IMR-90 (cell line): ENCODE data around the gene CD2BP2. TPM values are rescaled to one million over a fixed set of nuclear protein-coding genes. Genes with fewer than 3 reads are reported as not detected.

ENCODE experiments used
- ATAC-seq: fragments of 200-7000 bp; cut with Tn5 transposase; 2 replicates; pipeline ENCODE4 v1.9.1; 2020; ENCODE audit warnings: low read depth, mild to moderate bottlenecking, moderate library complexity
- BruUV-seq: library from RNA; stranded (reverse); fragments of 400-500 nt; replicated peaks from 2 replicates; lab custom pipeline; 2021; lab: Mats Ljungman, UMichigan
- CTCF ChIA-PET: fragments of 300-600 bp; formaldehyde crosslinking; extraction: SDS; loops from one replicate; lab custom pipeline; 2021; ENCODE audit warnings: antibody characterized with exemption; lab: Yijun Ruan, JAX
- POLR2A ChIA-PET: fragments of 300-600 bp; sonication (Branson Sonifier 250); formaldehyde crosslinking; loops from one replicate; lab custom pipeline; 2022; ENCODE audit warnings: antibody characterized with exemption; ENCODE audit not compliant: unreplicated experiment; lab: Charles Lee
- DNase-seq: peaks from one replicate; pipeline ENCODE4 v3.0.0; 2013
- H2AFZ ChIP-seq: replicated peaks from 2 replicates; pipeline ENCODE3; 2013; ENCODE audit warnings: low read length, mild to moderate bottlenecking; ENCODE audit not compliant: poor library complexity
- H2AK5ac ChIP-seq: 2 replicates; pipeline ENCODE4 v1.6.1; 2013; ENCODE audit warnings: low read depth, low read length, inconsistent platforms
- H2AK9ac ChIP-seq: replicated peaks from 2 replicates; pipeline ENCODE3; 2013; ENCODE audit warnings: mild to moderate bottlenecking, low read depth, low read length, moderate library complexity; ENCODE audit not compliant: poor library complexity
- H2BK120ac ChIP-seq: 2 replicates; pipeline ENCODE4 v1.6.1; 2013; ENCODE audit warnings: low read depth, low read length, inconsistent platforms
- H2BK15ac ChIP-seq: 3 replicates; pipeline ENCODE4 v1.6.1; 2013; ENCODE audit warnings: low read depth, low read length, inconsistent platforms
- H2BK20ac ChIP-seq: 2 replicates; pipeline ENCODE4 v1.6.1; 2013; ENCODE audit warnings: low read depth, mild to moderate bottlenecking, inconsistent platforms, low read length, moderate library complexity
- H2BK5ac ChIP-seq: 2 replicates; pipeline ENCODE4 v1.6.1; 2013; ENCODE audit warnings: mild to moderate bottlenecking, low read depth, low read length, inconsistent platforms; ENCODE audit not compliant: poor library complexity, severe bottlenecking
- H3K14ac ChIP-seq: replicated peaks from 2 replicates; pipeline ENCODE4 v1.6.1; 2013; ENCODE audit warnings: low read depth, low read length, inconsistent platforms
- H3K18ac ChIP-seq: 2 replicates; pipeline ENCODE4 v1.6.1; 2013; ENCODE audit warnings: low read depth, low read length, control low read depth
- H3K23ac ChIP-seq: 2 replicates; pipeline ENCODE4 v1.6.1; 2013; ENCODE audit warnings: low read depth, low read length, inconsistent platforms
- H3K27ac ChIP-seq: 2 replicates; pipeline ENCODE4 v1.5.1; 2013; ENCODE audit warnings: mild to moderate bottlenecking, control low read depth, low read length; ENCODE audit not compliant: insufficient read depth
- H3K27me3 ChIP-seq: 2 replicates; pipeline ENCODE4 v1.6.1; 2013; ENCODE audit warnings: low read length; ENCODE audit not compliant: control insufficient read depth, insufficient read depth
- H3K36me3 ChIP-seq: 2 replicates; pipeline ENCODE4 v1.6.1; 2013; ENCODE audit warnings: low read length, mixed read lengths; ENCODE audit not compliant: control insufficient read depth, insufficient read depth
- H3K4ac ChIP-seq: 2 replicates; pipeline ENCODE4 v1.6.1; 2013; ENCODE audit warnings: low read depth, low read length, inconsistent platforms
- H3K4me1 ChIP-seq: 2 replicates; pipeline ENCODE4 v1.6.1; 2013; ENCODE audit warnings: low read length, mixed read lengths; ENCODE audit not compliant: control insufficient read depth, insufficient read depth
- H3K4me2 ChIP-seq: 2 replicates; pipeline ENCODE4 v1.6.1; 2013; ENCODE audit warnings: low read depth, mild to moderate bottlenecking, control low read depth, low read length, moderate library complexity
- H3K4me3 ChIP-seq: 2 replicates; pipeline ENCODE4 v1.5.1; 2013; ENCODE audit warnings: low read depth, mild to moderate bottlenecking, control low read depth, low read length, moderate library complexity; ENCODE audit not compliant: insufficient read depth
- H3K56ac ChIP-seq: 2 replicates; pipeline ENCODE4 v1.6.1; 2013; ENCODE audit warnings: low read length, inconsistent platforms; ENCODE audit not compliant: insufficient read depth; ENCODE audit errors: extremely low read depth
- H3K79me1 ChIP-seq, 2 experiments: 2 replicates each; pipeline ENCODE4 v1.6.1; 2013; ENCODE audit warnings: low read length in 2 of 2, inconsistent platforms in 1 of 2, low read depth in 1 of 2
- H3K9ac ChIP-seq: 2 replicates; pipeline ENCODE4 v1.6.1; 2013; ENCODE audit warnings: low read depth, low read length, control low read depth
- H3K9me1 ChIP-seq: 2 replicates; pipeline ENCODE4 v1.6.1; 2013; ENCODE audit warnings: low read length, inconsistent platforms; ENCODE audit not compliant: insufficient read depth
- H3K9me3 ChIP-seq: 2 replicates; pipeline ENCODE4 v1.6.1; 2013; ENCODE audit warnings: low read length; ENCODE audit not compliant: control insufficient read depth, insufficient read depth
- H4K20me1 ChIP-seq: 2 replicates; pipeline ENCODE4 v1.6.1; 2013; ENCODE audit warnings: low read length, inconsistent platforms; ENCODE audit not compliant: insufficient read depth
- H4K5ac ChIP-seq: 2 replicates; pipeline ENCODE4 v1.6.1; 2013; ENCODE audit warnings: mild to moderate bottlenecking, low read depth, low read length, control low read depth
- H4K8ac ChIP-seq, 2 experiments: 2 replicates each; pipeline ENCODE4 v1.6.1; 2013; ENCODE audit warnings: low read depth in 2 of 2, low read length in 2 of 2, control low read depth in 1 of 2, inconsistent platforms in 1 of 2
- H4K91ac ChIP-seq: 2 replicates; pipeline ENCODE4 v1.6.1; 2013; ENCODE audit warnings: low read depth, low read length, inconsistent platforms; ENCODE audit not compliant: insufficient read depth
- BHLHE40 ChIP-seq: fragments of 150-350 bp; IDR thresholded peaks from 2 replicates; pipeline ENCODE4 v1.6.1; 2016; ENCODE audit warnings: mild to moderate bottlenecking, low read depth, low read length
- CEBPB ChIP-seq: IDR thresholded peaks from 2 replicates; pipeline ENCODE4 v1.6.1; 2012; ENCODE audit warnings: low read depth, low read length, improper control_type of control experiment
- CHD1 ChIP-seq: IDR thresholded peaks from 2 replicates; pipeline ENCODE4 v1.6.1; 2012; ENCODE audit warnings: low read depth, low read length, improper control_type of control experiment
- FOS ChIP-seq: fragments of 150-350 bp; IDR thresholded peaks from 2 replicates; pipeline ENCODE4 v1.6.1; 2016; ENCODE audit warnings: low read depth, low read length
- MAZ ChIP-seq: IDR thresholded peaks from 2 replicates; pipeline ENCODE4 v1.6.1; 2012; ENCODE audit warnings: low read depth, mild to moderate bottlenecking, low read length, improper control_type of control experiment, moderate library complexity, borderline replicate concordance
- MXI1 ChIP-seq: IDR thresholded peaks from 2 replicates; pipeline ENCODE4 v1.6.1; 2012; ENCODE audit warnings: low read depth, mild to moderate bottlenecking, low read length, moderate library complexity, borderline replicate concordance
- NFE2L2 ChIP-seq: fragments of 150-350 bp; IDR thresholded peaks from 2 replicates; pipeline ENCODE4 v1.6.1; 2016; ENCODE audit warnings: low read depth, mild to moderate bottlenecking, low read length
- POLR2A ChIP-seq: IDR thresholded peaks from 2 replicates; pipeline ENCODE4 v1.6.1; 2012; ENCODE audit warnings: mild to moderate bottlenecking, low read depth, low read length
- RAD21 ChIP-seq: IDR thresholded peaks from 2 replicates; pipeline ENCODE4 v1.6.1; 2012; ENCODE audit warnings: low read length, improper control_type of control experiment
- RCOR1 ChIP-seq: IDR thresholded peaks from 2 replicates; pipeline ENCODE4 v1.6.1; 2012; ENCODE audit warnings: mild to moderate bottlenecking, low read length, improper control_type of control experiment; ENCODE audit not compliant: insufficient replicate concordance
- RFX5 ChIP-seq: IDR thresholded peaks from 2 replicates; pipeline ENCODE4 v1.8.0; 2012; ENCODE audit warnings: low read depth, mild to moderate bottlenecking, low read length, moderate library complexity
- SMC3 ChIP-seq: fragments of 150-350 bp; IDR thresholded peaks from 2 replicates; pipeline ENCODE4 v1.6.1; 2016; ENCODE audit warnings: low read depth, mild to moderate bottlenecking, antibody characterized with exemption, low read length, moderate library complexity
- WGBS, 2 experiments: methylation state at CpG; one replicate each; pipeline versions ENCODE4 v1.1.5 to v1.1.7; 2013; ENCODE audit warnings: missing lambda C conversion rate in 2 of 2; ENCODE audit not compliant: insufficient read length in 1 of 2; ENCODE audit errors: extremely low coverage in 2 of 2; 5-methylcytosine and 5-hydroxymethylcytosine counted together
- dilution Hi-C: fragments of 300-500 bp; cut with HindIII; formaldehyde crosslinking; loops from one replicate; pipeline ENCODE4 v1.14.3; 2018; ENCODE audit warnings: low sequenced_read_pairs; ENCODE audit not compliant: unreplicated experiment
- in situ Hi-C: fragments of 300-500 bp; cut with MboI; formaldehyde crosslinking; loops from 3 replicates; pipeline ENCODE4 v1.14.3; 2019; ENCODE audit warnings: low sequenced_read_pairs, inconsistent platforms, mixed read lengths
- intact Hi-C: fragments of 100-400 bp; cut with micrococcal nuclease; formaldehyde crosslinking; loops from 2 replicates; pipeline ENCODE4 v1.10.0; 2022
- polyA plus RNA-seq, 3 experiments: library from polyadenylated mRNA; depleted of rRNA; stranded (reverse); fragments of >200 nt; gene quantifications; 2 replicates each; pipeline ENCODE4 v1.2.3, GENCODE V29; 2012; ENCODE audit warnings: low replicate concordance in 1 of 3
- total RNA-seq: library from RNA; depleted of rRNA; stranded (reverse); fragments of >200 nt; gene quantifications from 2 replicates; pipeline ENCODE4 v1.2.3, GENCODE V29; 2012
- TF ChIP-seq, protein P1 (sequence below): fragments of 150-350 bp; IDR thresholded peaks from 2 replicates; pipeline ENCODE4 v1.6.1; 2016; ENCODE audit warnings: low read depth, mild to moderate bottlenecking, low read length, moderate library complexity, borderline replicate concordance

The CD2BP2 gene
- total and polyA plus RNA-seq, 2 of the 4 experiments (the other 2 are of a cell fraction): 29.6 to 41.1 TPM

DNA sequence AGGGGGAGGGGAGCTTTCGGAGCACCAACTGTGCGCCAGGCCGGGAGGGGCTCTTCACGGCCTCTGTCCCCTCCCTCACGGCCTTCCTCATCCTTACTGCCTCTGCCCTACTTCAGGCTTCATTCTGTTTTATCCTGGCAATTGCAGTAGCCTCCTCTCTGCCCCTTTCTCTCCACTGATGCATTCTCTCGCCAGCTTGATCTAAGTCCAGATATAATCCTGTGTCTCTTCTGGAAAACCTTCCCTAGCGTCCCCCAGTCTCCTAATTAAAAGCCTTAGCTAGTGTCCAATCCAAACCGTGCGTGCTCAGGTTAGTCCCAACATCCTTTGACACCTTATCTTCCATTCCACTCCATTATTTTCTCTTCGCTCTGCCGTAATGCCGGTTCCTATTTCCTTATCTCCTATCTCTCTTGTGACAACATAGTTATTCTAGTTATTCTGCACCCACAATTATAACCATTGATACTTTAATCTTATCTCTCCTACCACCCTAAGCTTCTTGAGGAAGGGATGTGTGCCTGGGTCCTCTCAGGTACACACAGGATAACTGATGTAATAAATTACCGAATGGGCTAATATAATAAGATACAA, 41.0 kb upstream of the CD2BP2 start (continued):
- no peak for TF ChIP-seq RCOR1

DNA sequence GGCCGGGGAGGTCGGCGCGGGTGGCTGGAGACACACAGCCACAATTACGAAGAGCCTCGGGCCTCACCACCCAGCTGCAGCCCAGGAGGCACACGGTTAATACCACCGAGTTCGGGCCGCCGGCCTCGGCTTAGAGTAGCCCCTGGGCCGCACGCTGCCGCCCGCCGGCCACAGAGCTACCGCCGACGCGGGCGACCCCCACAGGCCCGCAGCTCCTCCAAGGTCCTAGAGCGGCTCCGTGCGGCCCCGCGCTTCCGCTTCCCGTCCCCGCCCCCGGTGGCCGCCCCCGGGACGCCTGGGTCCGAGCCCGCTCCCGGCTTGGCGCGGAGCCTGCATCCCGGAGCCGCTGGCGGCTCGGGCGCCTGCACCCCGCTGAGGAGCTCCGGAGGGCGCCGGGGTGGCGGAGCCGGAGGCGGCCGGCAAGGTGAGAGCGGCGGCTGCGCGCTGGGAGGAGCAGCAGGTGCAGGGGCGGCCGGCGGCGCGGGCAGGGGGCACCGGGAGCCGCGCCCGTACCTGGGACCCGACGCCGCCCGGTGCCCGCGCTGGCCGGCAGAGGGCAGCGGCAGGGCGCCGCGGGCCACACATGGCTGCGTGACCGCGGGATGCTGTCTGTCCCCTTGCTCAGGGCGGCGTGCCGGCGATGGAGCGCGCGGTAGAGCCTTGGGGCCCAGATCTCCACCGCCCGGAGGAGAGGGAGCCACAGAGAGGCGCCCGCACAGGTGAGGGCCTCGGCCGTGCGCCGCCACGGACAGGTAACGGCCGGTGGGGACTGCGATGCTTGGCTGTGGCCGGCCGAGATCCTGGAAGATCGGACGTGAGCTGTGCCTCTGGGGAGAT, 40.3 kb upstream of the CD2BP2 start, which contains the start of gene ZNF48:
ZNF48 (plus strand) TSS at position 266 of the 837 bp plus-strand sequence; CDS start at position 641, 375 bp downstream.
- dilution Hi-C loops: no loop called here
- peak within 1 kb of the TSS; percentile 87 for H3K4ac ChIP-seq
- no peaks in the 10 kb centered on the region for H4K20me1 ChIP-seq
- BruUV-seq: no TSS peak
- peak within 1 kb of the TSS; percentile 83 for H2AK5ac ChIP-seq
- peak; percentile 93 for ATAC-seq
- H3K4me2 ChIP-seq: peak within 1 kb of the TSS; percentile 96
- H3K27me3 ChIP-seq: no peaks in the 10 kb centered on the region
- ChIA-PET CTCF (interaction anchor here (1.0 to 1.5 kb wide), 3 partner anchors 14 to 27 kb away, joined by 3 to 6 read pairs (median 3); no protein-coding TSS in a partner anchor), POLR2A (interaction anchor here (0.5 to 1.3 kb wide), 5 partner anchors 12 to 321 kb away, joined by 3 to 7 read pairs (median 3); partner anchors contain the start of gene ZNF771)
- 1% methylated on average over 33 of the region's 103 CpGs; no CpG with 5 or more reads in 1 of the 2 experiments for WGBS, 2 experiments
- H3K4me3 ChIP-seq: peak within 1 kb of the TSS; percentile 95
- H2BK5ac ChIP-seq: peak within 1 kb of the TSS; percentile 81
- intact Hi-C loops: loop anchor here (2.0 kb wide), 2 partner anchors 13 to 17 kb away; no protein-coding TSS in a partner anchor
- peak within 1 kb of the TSS; percentile 55 for H3K18ac ChIP-seq
- peak within 1 kb of the TSS; percentile 79 for H4K91ac ChIP-seq
- H3K9me3 ChIP-seq: no peaks in the 10 kb centered on the region
- in situ Hi-C loops: no loop called here
- H4K5ac ChIP-seq: peak within 1 kb of the TSS; percentile 86
- H2AFZ ChIP-seq: peak within 1 kb of the TSS; percentile 98
- peak within 1 kb of the TSS; percentile 97 for H3K23ac ChIP-seq
- H3K27ac ChIP-seq: peak within 1 kb of the TSS; percentile 82
- H4K8ac ChIP-seq: peak within 1 kb of the TSS; percentile 77 to 92
- peak within 1 kb of the TSS; percentile 90 for H3K14ac ChIP-seq
- peak within 1 kb of the TSS; percentile 93 for H3K9ac ChIP-seq
- peak within 1 kb of the TSS; percentile 2; the same call in 1 of the 3 replicates for H2BK15ac ChIP-seq
- DNase-seq: peak; percentile 90
- peaks cover 12% of the 10 kb centered on the region; the same call in 1 of the 2 replicates for H3K36me3 ChIP-seq
- peak within 1 kb of the TSS; percentile 9; the same call in 1 of the 2 replicates for H2BK120ac ChIP-seq
- H2BK20ac ChIP-seq: no peak within 1 kb of the TSS
- peak within 1 kb of the TSS; percentile 94 for H3K56ac ChIP-seq
- H3K79me1 ChIP-seq: peaks cover 0 to 52% of the 10 kb centered on the region in 2 experiments
- peaks cover 10% of the 10 kb centered on the region for H3K4me1 ChIP-seq
- no peaks in the 10 kb centered on the region for H3K9me1 ChIP-seq
- peak within 1 kb of the TSS; percentile 94 for H2AK9ac ChIP-seq
- no peak for TF ChIP-seq RFX5
- TF ChIP-seq POLR2A: no peak
- TF ChIP-seq CHD1: no peak
- TF ChIP-seq FOS: no peak
- TF ChIP-seq BHLHE40: no peak
- TF ChIP-seq MXI1: peak; percentile 51; the same call in 1 of the 2 replicates
- TF ChIP-seq CEBPB: no peak
- TF ChIP-seq RAD21: peak; percentile 16
- TF ChIP-seq SMC3: no peak; the same call in 1 of the 2 replicates
- no peak for TF ChIP-seq NFE2L2
- TF ChIP-seq, protein P1, sequence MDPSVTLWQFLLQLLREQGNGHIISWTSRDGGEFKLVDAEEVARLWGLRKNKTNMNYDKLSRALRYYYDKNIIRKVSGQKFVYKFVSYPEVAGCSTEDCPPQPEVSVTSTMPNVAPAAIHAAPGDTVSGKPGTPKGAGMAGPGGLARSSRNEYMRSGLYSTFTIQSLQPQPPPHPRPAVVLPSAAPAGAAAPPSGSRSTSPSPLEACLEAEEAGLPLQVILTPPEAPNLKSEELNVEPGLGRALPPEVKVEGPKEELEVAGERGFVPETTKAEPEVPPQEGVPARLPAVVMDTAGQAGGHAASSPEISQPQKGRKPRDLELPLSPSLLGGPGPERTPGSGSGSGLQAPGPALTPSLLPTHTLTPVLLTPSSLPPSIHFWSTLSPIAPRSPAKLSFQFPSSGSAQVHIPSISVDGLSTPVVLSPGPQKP: no peak
- no peak for TF ChIP-seq MAZ
